ENCODE measurements around the gene UBE2K. TPM values are rescaled to one million over a fixed set of nuclear protein-coding genes. Genes with fewer than 3 reads are reported as not detected.

UBE2K gene
- total and polyA plus RNA-seq, 10 of the 15 experiments (the other 5 are each of a cell fraction or from before 2014, with no cell fraction given), result 17.0 to 141 (median 75.5) TPM

DNA sequence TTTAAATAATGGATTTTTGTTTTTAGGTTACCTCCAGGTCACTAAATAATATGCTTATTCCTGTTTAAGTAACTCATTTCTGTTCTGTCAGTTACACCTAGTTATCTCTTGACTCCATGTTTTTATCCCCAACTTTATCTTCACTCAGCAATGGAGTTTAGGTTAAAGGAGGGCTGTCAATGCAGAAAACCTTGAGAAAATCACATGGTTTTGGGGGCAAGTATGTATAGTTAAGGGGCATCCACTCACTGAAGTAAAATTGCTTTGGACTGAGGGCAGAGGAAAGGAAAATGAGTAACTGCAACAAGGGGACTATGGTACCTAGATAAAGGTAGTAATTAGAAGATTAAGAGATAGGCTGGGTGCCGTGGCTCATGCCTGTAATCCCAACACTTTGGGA, 87.1 kb downstream of the UBE2K start:
- ChIA-PET CTCF (no interaction called here), RAD21 (ENCODE audit: unreplicated experiment) (no interaction called here), POLR2A (no interaction called here), SMC1A (ENCODE audit: uncharacterized antibody, unreplicated experiment) (no interaction called here)
- H3K79me2 ChIP-seq (ENCODE audit: control insufficient read depth, insufficient read depth, low read length), result no peaks in the 10 kb centered on the region
- H3K9me3 ChIP-seq (replicated peaks; ENCODE audit: control insufficient read depth, insufficient read depth, low read length), result no peaks in the 10 kb centered on the region
- no peaks in the 10 kb centered on the region for H3K27me3 ChIP-seq (replicated peaks in 1 of 2; ENCODE audit: control insufficient read depth in 2 of 2, insufficient read depth in 2 of 2, low read length in 1 of 2)
- H3K27ac ChIP-seq (ENCODE audit: control insufficient read depth, insufficient read depth), result no peak overlapping the region
- ATAC-seq (no peak), FAIRE-seq (no peak), DNase-seq (ENCODE audit: low read depth, low spot score) (no peak)
- no peak overlapping the region for H2AFZ ChIP-seq (ENCODE audit: control insufficient read depth, low read depth, low read length)
- no peaks in the 10 kb centered on the region for H4K20me1 ChIP-seq (ENCODE audit: control insufficient read depth, insufficient read depth)
- H3K4me2 ChIP-seq (ENCODE audit: control insufficient read depth, insufficient read depth), result no peak overlapping the region
- no peaks in the 10 kb centered on the region; a peak in 1 of 4 replicates for H3K36me3 ChIP-seq (ENCODE audit: control insufficient read depth in 2 of 2, insufficient read depth in 2 of 2, low read length in 1 of 2)
- H3K4me1 ChIP-seq (ENCODE audit: control insufficient read depth, insufficient read depth, low read length), result no peaks in the 10 kb centered on the region
- no peak for TF ChIP-seq SIX5 (IDR thresholded peaks at IDR 0.05; ENCODE audit: low read depth, low read length, severe bottlenecking)
- TF ChIP-seq, protein P1, sequence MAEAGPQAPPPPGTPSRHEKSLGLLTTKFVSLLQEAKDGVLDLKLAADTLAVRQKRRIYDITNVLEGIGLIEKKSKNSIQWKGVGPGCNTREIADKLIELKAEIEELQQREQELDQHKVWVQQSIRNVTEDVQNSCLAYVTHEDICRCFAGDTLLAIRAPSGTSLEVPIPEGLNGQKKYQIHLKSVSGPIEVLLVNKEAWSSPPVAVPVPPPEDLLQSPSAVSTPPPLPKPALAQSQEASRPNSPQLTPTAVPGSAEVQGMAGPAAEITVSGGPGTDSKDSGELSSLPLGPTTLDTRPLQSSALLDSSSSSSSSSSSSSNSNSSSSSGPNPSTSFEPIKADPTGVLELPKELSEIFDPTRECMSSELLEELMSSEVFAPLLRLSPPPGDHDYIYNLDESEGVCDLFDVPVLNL (IDR thresholded peaks at IDR 0.05; ENCODE audit: low read depth, low read length), result no peak
- no peak for TF ChIP-seq MEF2A (IDR thresholded peaks at IDR 0.05; ENCODE audit: insufficient read depth, low read depth, low read length)
- TF ChIP-seq CBX5 (IDR thresholded peaks at IDR 0.05; ENCODE audit: low read depth), result no peak
- no peak overlapping the region for H3K4me3 ChIP-seq
- 100% methylated on average over 1 of the region's 1 CpG for WGBS (ENCODE audit: insufficient coverage, insufficient replicate concordance, low lambda C conversion rate, missing lambda C conversion rate)
- in situ Hi-C loops (cut with MboI) (no loop called here), intact Hi-C loops (cut with micrococcal nuclease; ENCODE audit: unreplicated experiment) (loop anchor here (10.0 kb wide), 1 partner anchor 320 kb away; no protein-coding TSS in a partner anchor)
- no TSS peak for BruUV-seq (replicated peaks)
- no peak overlapping the region for H3K9ac ChIP-seq (ENCODE audit: control insufficient read depth, insufficient read depth, low read length)

DNA sequence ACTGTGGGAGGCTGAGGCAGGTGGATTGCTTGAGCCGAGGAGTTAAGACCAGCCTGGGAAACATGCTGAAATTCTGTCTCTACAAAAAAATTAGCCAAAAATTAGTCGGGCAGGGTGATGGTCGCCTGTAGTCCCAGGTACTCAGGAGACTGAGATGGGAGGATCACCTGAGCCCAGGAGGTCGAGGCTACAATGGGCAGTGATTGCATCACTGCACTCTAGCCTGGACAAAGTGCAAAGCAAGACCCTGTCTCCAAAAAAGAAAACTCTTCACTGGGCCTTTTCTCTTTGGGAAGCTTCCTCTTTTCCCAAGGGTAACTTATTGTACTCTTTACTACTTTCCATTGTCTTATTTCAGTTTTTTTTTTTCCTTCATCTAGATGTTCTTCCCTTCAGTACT, 88.9 kb downstream of the UBE2K start:
- Histone ChIP-seq H3K9me3 (replicated peaks; ENCODE audit: control insufficient read depth, insufficient read depth, low read length) (no peaks in the 10 kb centered on the region), H3K79me2 (ENCODE audit: control insufficient read depth, insufficient read depth, low read length) (no peaks in the 10 kb centered on the region), H3K9ac (ENCODE audit: control insufficient read depth, insufficient read depth, low read length) (no peak overlapping the region), H3K27me3 (replicated peaks in 1 of 2; ENCODE audit: control insufficient read depth in 2 of 2, insufficient read depth in 2 of 2, low read length in 1 of 2) (no peaks in the 10 kb centered on the region), H3K4me1 (ENCODE audit: control insufficient read depth, insufficient read depth, low read length) (no peaks in the 10 kb centered on the region), H3K36me3 (ENCODE audit: control insufficient read depth in 2 of 2, insufficient read depth in 2 of 2, low read length in 1 of 2) (no peaks in the 10 kb centered on the region), H3K27ac (ENCODE audit: control insufficient read depth, insufficient read depth) (no peak overlapping the region), H3K4me2 (ENCODE audit: control insufficient read depth, insufficient read depth) (no peak overlapping the region), H4K20me1 (ENCODE audit: control insufficient read depth, insufficient read depth) (no peaks in the 10 kb centered on the region), H3K4me3 (no peak overlapping the region), H2AFZ (ENCODE audit: control insufficient read depth, low read depth, low read length) (no peak overlapping the region)
- no peak for DNase-seq (ENCODE audit: low read depth, low spot score)
- TF ChIP-seq, protein P2, sequence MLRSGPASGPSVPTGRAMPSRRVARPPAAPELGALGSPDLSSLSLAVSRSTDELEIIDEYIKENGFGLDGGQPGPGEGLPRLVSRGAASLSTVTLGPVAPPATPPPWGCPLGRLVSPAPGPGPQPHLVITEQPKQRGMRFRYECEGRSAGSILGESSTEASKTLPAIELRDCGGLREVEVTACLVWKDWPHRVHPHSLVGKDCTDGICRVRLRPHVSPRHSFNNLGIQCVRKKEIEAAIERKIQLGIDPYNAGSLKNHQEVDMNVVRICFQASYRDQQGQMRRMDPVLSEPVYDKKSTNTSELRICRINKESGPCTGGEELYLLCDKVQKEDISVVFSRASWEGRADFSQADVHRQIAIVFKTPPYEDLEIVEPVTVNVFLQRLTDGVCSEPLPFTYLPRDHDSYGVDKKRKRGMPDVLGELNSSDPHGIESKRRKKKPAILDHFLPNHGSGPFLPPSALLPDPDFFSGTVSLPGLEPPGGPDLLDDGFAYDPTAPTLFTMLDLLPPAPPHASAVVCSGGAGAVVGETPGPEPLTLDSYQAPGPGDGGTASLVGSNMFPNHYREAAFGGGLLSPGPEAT (IDR thresholded peaks at IDR 0.05; ENCODE audit: low read depth), result no peak
- TF ChIP-seq NFYB (IDR thresholded peaks at IDR 0.05; ENCODE audit: insufficient read depth, low read depth, low read length) (no peak), POLR2A (IDR thresholded peaks at IDR 0.05; ENCODE audit: low read depth, low read length) (no peak), ZNF274 (IDR thresholded peaks at IDR 0.05; ENCODE audit: insufficient read depth, insufficient read length) (no peak), EGR1 (IDR thresholded peaks at IDR 0.05; ENCODE audit: borderline replicate concordance in 1 of 2, low read depth in 2 of 2, low read length in 2 of 2) (no peak)
- TF ChIP-seq, protein P3, sequence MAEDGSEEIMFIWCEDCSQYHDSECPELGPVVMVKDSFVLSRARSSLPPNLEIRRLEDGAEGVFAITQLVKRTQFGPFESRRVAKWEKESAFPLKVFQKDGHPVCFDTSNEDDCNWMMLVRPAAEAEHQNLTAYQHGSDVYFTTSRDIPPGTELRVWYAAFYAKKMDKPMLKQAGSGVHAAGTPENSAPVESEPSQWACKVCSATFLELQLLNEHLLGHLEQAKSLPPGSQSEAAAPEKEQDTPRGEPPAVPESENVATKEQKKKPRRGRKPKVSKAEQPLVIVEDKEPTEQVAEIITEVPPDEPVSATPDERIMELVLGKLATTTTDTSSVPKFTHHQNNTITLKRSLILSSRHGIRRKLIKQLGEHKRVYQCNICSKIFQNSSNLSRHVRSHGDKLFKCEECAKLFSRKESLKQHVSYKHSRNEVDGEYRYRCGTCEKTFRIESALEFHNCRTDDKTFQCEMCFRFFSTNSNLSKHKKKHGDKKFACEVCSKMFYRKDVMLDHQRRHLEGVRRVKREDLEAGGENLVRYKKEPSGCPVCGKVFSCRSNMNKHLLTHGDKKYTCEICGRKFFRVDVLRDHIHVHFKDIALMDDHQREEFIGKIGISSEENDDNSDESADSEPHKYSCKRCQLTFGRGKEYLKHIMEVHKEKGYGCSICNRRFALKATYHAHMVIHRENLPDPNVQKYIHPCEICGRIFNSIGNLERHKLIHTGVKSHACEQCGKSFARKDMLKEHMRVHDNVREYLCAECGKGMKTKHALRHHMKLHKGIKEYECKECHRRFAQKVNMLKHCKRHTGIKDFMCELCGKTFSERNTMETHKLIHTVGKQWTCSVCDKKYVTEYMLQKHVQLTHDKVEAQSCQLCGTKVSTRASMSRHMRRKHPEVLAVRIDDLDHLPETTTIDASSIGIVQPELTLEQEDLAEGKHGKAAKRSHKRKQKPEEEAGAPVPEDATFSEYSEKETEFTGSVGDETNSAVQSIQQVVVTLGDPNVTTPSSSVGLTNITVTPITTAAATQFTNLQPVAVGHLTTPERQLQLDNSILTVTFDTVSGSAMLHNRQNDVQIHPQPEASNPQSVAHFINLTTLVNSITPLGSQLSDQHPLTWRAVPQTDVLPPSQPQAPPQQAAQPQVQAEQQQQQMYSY (CRISPR knock-in tag; IDR thresholded peaks at IDR 0.05), result no peak
- TF ChIP-seq, protein P4, sequence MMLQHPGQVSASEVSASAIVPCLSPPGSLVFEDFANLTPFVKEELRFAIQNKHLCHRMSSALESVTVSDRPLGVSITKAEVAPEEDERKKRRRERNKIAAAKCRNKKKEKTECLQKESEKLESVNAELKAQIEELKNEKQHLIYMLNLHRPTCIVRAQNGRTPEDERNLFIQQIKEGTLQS (IDR thresholded peaks at IDR 0.05; ENCODE audit: borderline replicate concordance, extremely low read depth, low read depth, low read length), result no peak
- FAIRE-seq, result no peak
- ChIA-PET CTCF (no interaction called here), POLR2A (no interaction called here), RAD21 (ENCODE audit: unreplicated experiment) (no interaction called here), SMC1A (ENCODE audit: uncharacterized antibody, unreplicated experiment) (interaction anchor here (0.7 to 1.9 kb wide), 2 partner anchors 49 to 87 kb away, joined by 3 to 4 read pairs; no protein-coding TSS in a partner anchor)
- WGBS (ENCODE audit: insufficient coverage, insufficient replicate concordance, low lambda C conversion rate, missing lambda C conversion rate), result 64% methylated on average over 4 of the region's 4 CpGs
- ATAC-seq, result 0 out of 3 replicates have a peak, but pooled peaks have one; percentile 18
- intact Hi-C loops (cut with micrococcal nuclease; ENCODE audit: unreplicated experiment), result loop anchor here (10.0 kb wide), 1 partner anchor 322 kb away; no protein-coding TSS in a partner anchor
- no TSS peak for BruUV-seq (replicated peaks)
- in situ Hi-C loops (cut with MboI), result no loop called here
